NCI-H1930 (cell line): Measurements from ENCODE around the gene PRAMEF25.
"Not testable (repeated sequence)": the region's sequence is repeated elsewhere in the genome, so short reads cannot be mapped to it uniquely, and the experiment has no call there.

Experiments
- DNase-seq, 2 experiments: peaks; one replicate each; lab custom pipeline; 2025; lab: John Stamatoyannopoulos, UW

Gene PRAMEF25

GRCh38 chr1:13070474-13070873, at the start of gene PRAMEF25:
PRAMEF25 (plus strand) TSS chr1:13070774; CDS start chr1:13073694, 2,920 bp downstream.
- not testable (repeated sequence) for DNase-seq

GRCh38 chr1:13056475-13056874, 14.1 kb upstream of the PRAMEF25 start, which contains the start of gene PRAMEF27:
PRAMEF27 (minus strand) TSS chr1:13056575; CDS start chr1:13053659, 2,916 bp downstream.
- not testable (repeated sequence) for DNase-seq

DNA sequence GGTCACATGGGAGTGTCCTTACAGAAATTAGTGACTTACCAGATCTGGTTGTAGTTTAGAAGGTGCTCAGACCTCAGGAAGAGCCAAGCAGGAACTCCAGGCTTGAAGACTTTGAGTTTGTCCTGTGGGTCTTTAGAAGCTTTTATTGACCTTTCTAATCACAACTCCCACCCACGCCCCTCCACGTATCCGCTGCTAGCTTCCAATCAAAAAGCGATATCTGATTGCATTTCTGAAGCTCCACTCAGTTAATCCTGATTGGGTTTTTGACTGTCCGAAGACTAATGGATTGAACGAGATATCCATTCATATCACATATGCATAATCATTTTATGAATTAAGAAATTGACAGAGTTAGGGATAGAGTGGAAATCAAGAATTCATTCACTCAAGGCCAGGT, 46.2 kb downstream of the PRAMEF25 start, which contains the start of gene HNRNPCL2:
TSS of gene HNRNPCL2 (minus strand) at position 101 of the 400 bp plus-strand sequence. CDS start 454 bp downstream, outside the sequence.
- DNase-seq = not testable (repeated sequence)
